GM12891 (cell line): ENCODE measurements around the gene IZUMO4.

ENCODE experiments used
- DNase-seq: peaks from one replicate; pipeline ENCODE4 v3.0.0; 2011; ENCODE audit warnings: low spot score; ENCODE audit not compliant: insufficient read length
- FAIRE-seq: peaks from 2 replicates; lab custom pipeline; 2011; peaks lifted over from hg19 to GRCh38; lab: Jason Lieb, UNC
- PAX5 ChIP-seq: IDR thresholded peaks from 2 replicates; pipeline ENCODE4 v1.6.1; 2011; ENCODE audit warnings: low read length, moderate library complexity, mild to moderate bottlenecking; ENCODE audit not compliant: insufficient read depth, severe bottlenecking
- POLR2A ChIP-seq: IDR thresholded peaks from 2 replicates; pipeline ENCODE4 v1.6.1; 2011; ENCODE audit warnings: low read depth, low read length, control low read depth
- POLR2AphosphoS5 ChIP-seq: IDR thresholded peaks from 2 replicates; pipeline ENCODE4 v1.6.1; 2011; ENCODE audit warnings: low read depth, low read length, control low read depth
- POU2F2 ChIP-seq: IDR thresholded peaks from 2 replicates; pipeline ENCODE4 v1.6.1; 2011; ENCODE audit warnings: low read depth, mild to moderate bottlenecking, control low read depth, low read length, moderate library complexity
- SPI1 ChIP-seq: IDR thresholded peaks from 2 replicates; pipeline ENCODE4 v1.6.1; 2011; ENCODE audit warnings: low read depth, low read length, control low read depth
- TAF1 ChIP-seq: IDR thresholded peaks from 2 replicates; pipeline ENCODE4 v1.6.1; 2011; ENCODE audit warnings: low read depth, low read length, control low read depth

Gene IZUMO4

GRCh38 chr19:2108251-2109016, 11.7 kb downstream of the IZUMO4 start:
- no peak for FAIRE-seq
- no peak for DNase-seq
- TF ChIP-seq SPI1 (no peak), POLR2A (no peak), POLR2AphosphoS5 (no peak), TAF1 (no peak), PAX5 (no peak), POU2F2 (no peak)

GRCh38 chr19:2109046-2109864, 12.5 kb downstream of the IZUMO4 start:
- no peak for FAIRE-seq
- no peak for DNase-seq
- TF ChIP-seq POLR2AphosphoS5 = no peak
- TF ChIP-seq SPI1 = no peak

- FAIRE-seq (no peak), DNase-seq (no peak)
- no peak for TF ChIP-seq POLR2A
- TF ChIP-seq TAF1 = no peak
- no peak for TF ChIP-seq POU2F2
- TF ChIP-seq PAX5 = no peak
- no peak for TF ChIP-seq SPI1
- TF ChIP-seq POLR2AphosphoS5 = no peak; the same call in 1 of the 2 replicates
Observed at GRCh38 chr19:2110822-2111221, 14.1 kb downstream of the IZUMO4 start.

- no peak for TF ChIP-seq POU2F2
- no peak for FAIRE-seq
- no peak for DNase-seq
Observed at GRCh38 chr19:2111425-2111824, 14.7 kb downstream of the IZUMO4 start.

GRCh38 chr19:2111886-2112285, 15.2 kb downstream of the IZUMO4 start:
- TF ChIP-seq POLR2AphosphoS5 = no peak
- no peak for TF ChIP-seq TAF1
- no peak for TF ChIP-seq POU2F2
- no peak for TF ChIP-seq PAX5
- no peak for TF ChIP-seq SPI1
- TF ChIP-seq POLR2A = no peak
- FAIRE-seq (no peak), DNase-seq (no peak)

- no peak for TF ChIP-seq POU2F2
- no peak for TF ChIP-seq POLR2AphosphoS5
- FAIRE-seq (no peak), DNase-seq (no peak)
Observed at GRCh38 chr19:2112516-2113320, 16.0 kb downstream of the IZUMO4 start.

GRCh38 chr19:2113439-2114211, 16.9 kb downstream of the IZUMO4 start:
- TF ChIP-seq SPI1 = no peak
- TF ChIP-seq POLR2AphosphoS5 = no peak
- no peak for TF ChIP-seq POLR2A
- TF ChIP-seq POU2F2 = no peak
- no peak for TF ChIP-seq TAF1
- no peak for TF ChIP-seq PAX5
- no peak for FAIRE-seq
- DNase-seq = no peak

- TF ChIP-seq POLR2AphosphoS5 = no peak
- TF ChIP-seq TAF1 = no peak
- TF ChIP-seq POLR2A = no peak
- no peak for TF ChIP-seq POU2F2
- TF ChIP-seq SPI1 = no peak
- TF ChIP-seq PAX5 = no peak
- no peak for FAIRE-seq
- DNase-seq = no peak
Observed at GRCh38 chr19:2114218-2114617, 17.5 kb downstream of the IZUMO4 start.

- TF ChIP-seq TAF1 (no peak), SPI1 (no peak)
- DNase-seq = no peak
- no peak for FAIRE-seq
Observed at GRCh38 chr19:2114821-2115220, 18.1 kb downstream of the IZUMO4 start.
